ENCODE results near the gene EPB41L3. TPM values are rescaled to one million over a fixed set of nuclear protein-coding genes. Genes with fewer than 3 reads are reported as not detected.
A peak's percentile ranks its signal among the peaks of the same experiment; 100 is the strongest.

EPB41L3 gene
- total RNA-seq, 1 experiment from 2014 or later: 34.2 TPM

DNA sequence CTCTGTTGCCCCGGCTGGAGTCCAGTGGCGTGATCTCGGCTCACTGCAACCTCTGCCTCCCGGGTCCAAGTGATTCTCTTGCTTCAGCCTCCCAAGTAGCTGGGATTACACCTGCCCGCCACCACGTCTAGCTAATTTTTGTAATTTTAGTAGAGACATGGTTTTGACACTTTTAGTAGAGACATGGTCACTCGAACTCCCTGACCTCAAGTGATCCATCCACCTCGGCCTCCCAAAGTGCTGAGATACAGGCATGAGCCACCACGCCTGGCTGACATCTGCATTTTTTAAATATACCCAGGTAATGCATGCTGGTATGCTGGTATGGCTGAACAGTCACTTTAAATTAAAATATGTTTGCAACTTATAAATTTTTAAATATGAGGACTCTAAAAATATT is 91.9 kb downstream of the EPB41L3 start:
- DNase-seq (ENCODE audit: low read depth): no peak

DNA sequence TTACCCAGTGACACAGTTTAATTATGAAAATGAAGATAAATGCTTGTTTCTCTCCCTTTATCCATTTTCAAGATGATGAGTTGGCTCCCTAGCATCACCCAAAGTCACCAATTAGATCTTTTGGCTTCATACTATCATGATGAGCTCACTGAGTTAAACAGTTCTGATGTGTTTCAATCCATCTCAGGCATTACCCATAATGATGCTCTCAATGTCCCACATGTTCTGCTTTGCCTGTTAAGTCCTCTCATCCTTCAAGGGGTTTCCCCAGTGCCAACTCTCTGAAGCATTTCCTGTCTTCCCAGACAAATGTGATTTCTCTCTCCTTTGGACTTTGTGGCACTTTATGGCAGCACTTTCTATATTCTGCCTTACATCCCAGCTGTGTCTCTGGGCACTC is 92.6 kb downstream of the EPB41L3 start:
- peak; percentile 35 for DNase-seq (ENCODE audit: low read depth)

DNA sequence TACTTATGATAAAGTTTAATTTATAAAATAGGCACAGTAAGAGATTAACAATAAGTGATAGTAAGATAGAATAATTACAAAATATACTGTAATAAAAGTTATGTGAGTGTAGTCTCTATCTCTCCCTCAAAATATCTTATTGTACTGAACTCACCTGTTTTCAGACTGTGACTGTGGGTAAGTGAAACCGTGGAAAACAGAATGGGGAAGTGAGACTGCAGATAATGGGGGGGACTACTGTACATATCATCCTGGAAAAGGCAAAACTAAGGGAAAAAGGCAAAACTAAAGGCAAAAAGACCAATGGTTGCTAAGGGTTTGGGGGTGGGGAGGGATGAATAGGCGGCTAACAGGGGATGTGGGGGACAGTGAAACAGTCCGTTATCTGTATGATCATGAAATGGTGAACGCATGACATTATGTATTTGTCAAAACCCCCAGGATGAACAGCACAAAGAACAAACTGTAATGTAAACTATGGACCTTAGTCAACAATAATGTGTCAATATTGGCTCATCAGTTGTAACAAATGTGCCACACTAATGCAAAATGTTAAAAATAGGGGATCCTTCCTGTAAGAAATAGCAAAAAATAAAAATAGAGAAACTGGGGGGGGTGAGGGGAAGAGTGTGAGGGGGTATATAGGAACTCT is 93.8 kb downstream of the EPB41L3 start:
- DNase-seq (ENCODE audit: low read depth): no peak

DNA sequence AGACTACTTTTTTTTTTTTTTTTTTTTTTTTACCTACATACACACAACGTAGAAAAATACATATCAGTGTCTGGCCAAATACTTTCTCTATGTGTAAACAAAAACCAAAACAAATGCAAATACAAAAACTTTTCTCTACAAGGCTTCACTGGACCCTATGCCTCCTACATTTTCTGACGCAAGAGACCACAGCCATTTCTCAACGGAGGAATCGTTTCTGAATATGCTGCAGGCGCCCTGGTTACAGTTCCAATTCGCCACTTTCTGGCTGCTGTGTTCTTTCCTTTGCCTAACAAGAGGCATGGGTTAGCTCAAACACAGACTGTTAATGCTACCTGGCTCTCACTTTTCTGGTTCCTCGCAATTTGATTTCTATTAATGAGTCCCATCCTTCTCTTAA is 96.4 kb downstream of the EPB41L3 start:
- DNase-seq (ENCODE audit: low read depth): no peak

DNA sequence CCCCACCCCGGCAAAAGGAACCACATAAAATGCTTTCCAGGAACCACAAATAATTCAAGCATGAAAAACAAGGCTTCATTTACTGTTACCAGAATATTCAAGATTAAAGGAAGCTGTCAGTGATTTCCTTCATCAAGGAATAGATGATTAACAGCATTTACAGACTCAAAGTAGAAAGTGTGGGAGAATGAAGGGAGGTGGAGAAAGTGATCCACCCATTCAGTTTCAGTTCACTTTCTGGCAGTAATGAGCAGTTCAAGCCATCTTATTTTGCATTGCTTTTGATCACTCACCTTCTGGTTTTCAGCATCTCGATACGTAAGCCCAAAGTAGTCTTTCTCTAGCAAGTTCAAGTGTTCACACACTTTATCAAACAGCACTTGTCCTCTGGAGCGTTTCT is 99.0 kb downstream of the EPB41L3 start:
- DNase-seq (ENCODE audit: low read depth): no peak

DNA sequence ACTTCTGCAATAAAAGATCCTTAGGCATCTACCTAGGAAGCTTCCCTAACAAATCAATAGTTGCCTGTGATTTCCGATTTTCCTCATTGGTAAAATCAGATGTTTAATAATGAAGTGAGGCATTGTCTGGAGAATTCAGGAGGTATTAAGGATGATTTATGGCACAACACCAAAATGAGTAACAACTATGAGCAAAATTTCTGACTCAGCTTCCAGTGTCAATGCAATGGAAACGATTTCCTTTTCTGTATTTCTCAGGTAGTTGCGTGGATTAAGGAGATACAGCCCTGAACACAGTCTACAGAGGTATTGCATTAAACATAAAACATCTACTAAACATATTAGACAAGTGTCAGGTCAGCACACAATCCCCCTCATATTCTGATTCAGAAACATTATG is 99.5 kb downstream of the EPB41L3 start:
- no peak for DNase-seq (ENCODE audit: low read depth)

DNA sequence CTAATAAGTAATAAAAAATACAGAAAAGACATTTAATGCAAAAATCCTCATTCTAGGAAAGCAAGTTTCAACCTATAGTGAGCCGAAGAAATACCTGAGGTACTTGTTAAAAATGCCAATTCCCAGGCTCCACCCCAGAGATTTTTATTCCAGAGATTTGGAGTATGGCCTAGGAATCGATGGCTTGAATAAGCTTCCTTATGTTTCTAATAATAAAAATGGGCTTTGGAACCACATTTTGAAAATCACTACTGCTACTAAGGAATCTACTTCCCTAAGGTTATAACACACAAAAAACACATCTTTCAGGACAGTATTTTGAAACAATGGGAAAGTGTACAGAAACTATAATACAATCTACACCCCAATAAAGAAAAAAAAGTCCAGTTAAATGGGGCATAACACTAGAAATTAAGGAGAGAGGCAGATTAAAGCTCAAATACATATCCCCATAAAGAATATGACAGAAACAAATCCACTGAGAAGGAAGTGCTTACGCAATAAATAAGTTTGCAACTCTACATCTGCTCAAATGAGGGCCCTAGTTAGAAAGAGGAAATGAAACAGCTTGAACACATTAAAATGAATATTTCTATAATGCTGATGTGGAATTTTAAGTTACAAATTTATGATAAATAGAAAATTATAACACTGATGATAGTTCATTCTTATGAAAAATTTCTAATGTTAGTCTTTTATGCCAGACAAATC is 103.7 kb downstream of the EPB41L3 start:
- DNase-seq (ENCODE audit: low read depth): no peak

DNA sequence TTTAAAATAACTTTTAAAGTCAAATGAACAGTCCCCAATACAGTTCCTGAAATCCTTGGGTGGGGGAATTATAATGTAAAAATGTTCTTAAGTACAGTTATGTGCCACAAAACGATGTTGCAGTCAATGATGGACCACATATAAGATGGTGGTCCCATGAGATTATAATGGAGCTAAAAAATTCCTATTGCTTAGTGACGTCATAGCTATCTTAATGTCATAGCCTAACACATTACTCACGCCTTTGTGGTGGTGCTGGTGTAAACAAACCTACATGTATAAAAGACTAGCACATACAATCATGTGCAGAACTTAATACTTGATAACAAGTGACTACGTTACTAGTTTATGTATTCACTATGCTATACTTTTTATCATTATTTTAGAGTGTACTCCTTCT is 109.4 kb downstream of the EPB41L3 start:
- DNase-seq (ENCODE audit: low read depth): no peak

DNA sequence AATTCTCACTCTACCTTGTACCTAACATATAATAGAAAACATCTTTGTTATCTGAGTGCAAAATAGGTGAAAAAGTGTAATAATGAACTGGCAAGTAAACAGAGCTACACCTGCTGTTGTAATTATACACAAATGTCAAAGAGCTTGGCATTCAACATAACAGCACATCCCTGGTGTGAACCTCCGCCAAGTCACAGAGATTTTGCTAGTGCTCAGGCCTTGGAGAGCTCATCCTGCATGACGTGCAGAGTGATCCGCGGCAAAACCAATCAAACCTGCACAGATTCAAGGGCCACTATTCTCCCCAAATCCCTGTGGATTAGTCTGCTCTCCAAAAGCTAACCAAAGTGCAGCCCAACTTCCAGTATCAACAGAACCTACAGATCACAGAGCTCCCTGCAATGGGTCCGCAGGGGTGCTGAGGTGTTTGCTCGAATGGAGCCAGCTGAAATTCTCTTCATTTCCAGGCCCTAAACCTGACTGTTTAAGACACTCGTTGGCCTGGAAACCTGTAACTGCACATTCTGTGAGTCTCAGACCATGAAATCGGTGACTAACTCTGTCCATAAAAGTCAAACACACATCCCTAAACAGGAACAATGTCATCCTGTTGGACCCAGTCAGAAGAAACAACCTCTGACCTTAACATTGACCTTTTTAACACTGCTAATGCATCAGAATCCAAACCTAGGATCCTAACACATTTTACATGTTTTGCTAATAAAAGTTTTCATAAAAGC is 111.8 kb downstream of the EPB41L3 start:
- DNase-seq (ENCODE audit: low read depth): no peak

DNA sequence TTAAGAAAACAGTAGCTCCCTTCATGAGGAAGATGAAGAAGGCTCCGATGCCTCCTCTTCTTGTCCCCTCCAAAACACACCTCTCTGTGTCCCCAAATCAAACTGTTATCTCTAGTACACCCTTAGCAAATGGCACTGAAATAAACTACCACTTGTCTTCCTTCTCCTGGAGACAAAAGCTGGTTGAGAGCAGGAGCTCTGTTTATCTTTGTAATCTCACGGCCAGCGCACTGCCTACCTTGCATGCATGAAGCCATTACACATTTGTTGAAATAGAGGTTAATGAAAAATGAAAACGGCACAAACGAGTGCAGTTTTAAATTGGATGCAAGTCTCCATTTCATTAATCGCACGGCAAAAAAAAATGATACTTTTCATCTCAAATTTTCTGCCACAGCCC is 113.7 kb downstream of the EPB41L3 start:
- no peak for DNase-seq (ENCODE audit: low read depth)

DNA sequence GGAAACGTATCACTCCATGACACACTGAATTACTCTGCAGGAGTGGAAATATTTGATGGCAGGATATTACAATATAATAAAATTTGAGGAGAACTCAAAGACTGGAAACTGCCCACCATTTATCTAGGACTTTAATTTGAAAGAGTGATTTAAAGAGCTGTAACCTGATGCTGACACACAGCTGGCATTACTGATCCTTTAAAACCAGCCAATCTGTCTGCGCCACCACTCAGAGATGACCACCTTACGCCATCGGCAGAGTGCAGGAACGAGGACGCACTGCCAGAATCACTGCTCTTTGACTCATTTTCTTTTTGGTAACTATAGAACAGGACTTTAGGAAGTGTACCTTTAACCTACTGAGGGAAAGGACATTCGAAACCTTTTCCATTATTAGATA is 114.1 kb downstream of the EPB41L3 start:
- no peak for DNase-seq (ENCODE audit: low read depth)

DNA sequence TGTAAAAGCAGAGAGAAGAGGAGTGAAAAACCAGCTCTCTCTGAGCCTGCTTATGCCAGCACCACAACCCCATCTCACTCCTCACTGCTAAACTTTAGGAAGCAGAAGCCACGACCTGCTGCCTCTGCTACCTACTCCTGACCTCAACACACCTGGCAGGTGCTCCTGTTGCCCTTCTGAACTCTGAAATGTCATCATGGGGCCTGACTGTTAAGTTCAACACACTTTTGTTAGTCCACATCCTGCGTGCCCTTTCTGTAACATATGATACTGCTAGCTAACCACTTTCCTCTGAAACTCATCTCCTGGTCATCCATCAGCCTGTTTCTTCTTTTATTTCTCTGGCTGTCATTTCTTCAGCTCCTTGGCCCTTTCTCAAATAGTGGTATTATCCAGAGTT is 118.1 kb downstream of the EPB41L3 start:
- no peak for DNase-seq (ENCODE audit: low read depth)

DNA sequence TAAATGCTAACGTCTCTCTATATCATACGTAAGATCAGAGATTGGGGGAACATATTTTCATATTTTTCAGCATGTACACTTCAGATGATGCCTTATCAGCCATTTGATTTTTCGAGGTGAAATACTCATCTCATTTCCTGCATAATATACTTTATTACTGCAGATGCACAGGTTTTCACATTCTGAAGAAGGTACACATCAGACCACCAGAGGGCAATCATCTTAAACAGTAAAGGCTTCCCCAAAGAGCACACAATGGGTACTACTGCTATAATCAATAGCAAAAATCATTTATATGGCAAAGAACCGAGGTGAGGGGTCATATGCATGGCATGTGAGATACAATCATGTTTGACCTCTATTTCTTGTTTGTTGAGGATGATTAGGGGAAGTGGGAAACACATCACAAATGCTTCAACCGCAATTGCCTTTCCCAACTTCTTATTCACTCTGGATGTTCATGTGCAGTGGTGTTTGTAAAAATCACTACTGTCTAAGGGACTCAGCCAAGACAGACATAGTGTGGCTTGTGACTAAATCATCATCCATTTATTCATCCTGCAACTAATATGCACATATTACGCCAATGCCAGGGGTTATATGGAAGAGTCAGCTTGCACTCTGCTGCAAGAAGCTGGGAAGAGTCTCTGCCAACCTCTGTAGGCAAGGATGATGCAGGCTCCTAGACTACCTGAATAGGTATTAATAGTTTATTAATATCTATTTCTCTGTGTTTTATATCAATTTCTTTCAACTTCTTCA is 118.7 kb downstream of the EPB41L3 start:
- DNase-seq (ENCODE audit: low read depth): peak; percentile 18

DNA sequence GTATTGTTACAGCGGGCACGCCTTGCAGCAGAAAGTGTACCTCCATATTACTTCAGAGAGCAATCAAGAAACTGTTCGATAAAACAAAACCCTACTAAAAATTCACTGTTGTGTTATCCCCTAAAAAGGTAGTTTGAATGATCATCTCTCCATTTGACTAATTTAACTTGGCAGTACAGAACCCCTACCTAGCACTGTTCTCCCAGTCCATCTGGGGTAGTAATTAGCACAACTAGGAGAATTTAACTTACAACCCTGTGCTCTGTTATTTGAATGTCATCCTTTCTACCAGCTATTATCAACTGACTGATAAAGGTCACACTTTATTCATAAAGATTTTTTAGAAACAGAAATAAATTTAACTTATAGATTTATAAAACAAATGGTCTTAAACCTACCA is 121.2 kb downstream of the EPB41L3 start:
- no peak for DNase-seq (ENCODE audit: low read depth)

DNA sequence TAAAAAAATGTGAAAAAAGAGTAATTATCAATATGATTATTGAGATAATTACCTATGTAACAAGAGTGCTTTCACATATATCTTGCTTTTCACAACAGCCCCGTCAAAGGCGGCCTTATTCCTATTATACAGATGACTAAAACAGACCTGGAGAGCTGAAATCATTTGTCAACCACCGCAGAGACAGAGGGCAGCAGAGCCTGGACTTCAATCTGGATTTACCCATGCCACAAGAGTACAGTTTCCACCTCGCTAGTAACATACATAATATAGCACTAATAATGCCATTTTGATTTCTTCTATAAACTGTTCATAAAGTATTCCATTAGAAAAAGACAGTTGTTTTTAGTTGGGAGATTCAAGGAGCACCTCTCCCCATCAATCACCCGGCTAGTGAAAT is 121.8 kb downstream of the EPB41L3 start:
- no peak for DNase-seq (ENCODE audit: low read depth)

DNA sequence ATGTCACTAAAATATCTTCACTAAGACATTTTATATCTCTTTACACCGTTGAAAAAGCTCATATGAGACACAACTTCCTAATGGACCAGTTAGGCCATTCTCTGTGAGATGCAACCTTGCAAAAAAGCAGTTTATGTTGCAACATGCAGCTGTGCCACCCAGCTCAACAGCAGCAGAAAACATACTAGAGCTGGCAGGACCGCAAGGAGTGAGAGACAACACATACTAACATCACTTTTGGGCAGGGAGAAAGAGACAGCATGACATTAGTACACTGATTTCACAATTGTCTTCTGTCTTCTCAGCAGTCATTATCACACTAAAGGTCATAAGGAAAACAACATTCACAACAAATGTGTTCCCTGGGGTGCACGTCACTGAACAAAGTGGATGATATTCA is 122.9 kb downstream of the EPB41L3 start:
- no peak for DNase-seq (ENCODE audit: low read depth)

DNA sequence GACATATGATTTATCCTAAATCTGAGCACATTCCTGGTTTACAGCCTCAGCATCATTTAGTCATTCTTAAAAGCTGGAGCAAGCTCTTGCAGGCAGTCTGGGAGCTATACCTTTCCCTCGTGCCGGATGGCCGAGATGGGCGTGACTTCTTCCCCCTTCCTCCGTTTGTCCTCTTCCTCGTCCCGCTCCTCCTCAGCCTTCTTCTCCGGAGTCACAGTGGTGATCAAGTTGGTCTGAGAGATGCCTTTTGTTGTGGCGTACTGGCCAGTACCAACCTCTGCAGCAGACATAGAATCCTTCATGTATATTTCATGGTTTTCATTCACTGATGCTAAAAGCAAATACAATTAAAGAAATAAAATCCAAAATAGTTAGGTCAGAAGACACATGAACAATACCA is 124.2 kb downstream of the EPB41L3 start:
- no peak for DNase-seq (ENCODE audit: low read depth)

DNA sequence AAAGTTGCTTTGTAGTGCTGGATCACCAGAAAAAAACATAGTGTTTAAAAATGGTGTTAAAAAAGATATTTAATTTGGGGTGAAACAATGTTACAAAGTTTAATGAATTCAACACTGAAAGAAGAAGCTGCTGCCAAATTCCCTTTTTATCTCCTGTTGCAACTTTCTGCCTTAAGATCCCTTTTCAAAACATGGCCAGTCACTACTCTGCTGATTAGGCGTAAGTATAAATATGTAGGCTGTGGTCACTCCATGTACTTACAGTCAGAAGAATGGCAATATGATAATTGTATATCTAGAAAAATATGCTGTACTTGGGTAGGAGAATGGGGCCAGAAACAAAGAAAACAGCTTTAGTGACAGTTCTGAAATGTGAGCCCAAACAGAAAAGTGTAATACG is 124.8 kb downstream of the EPB41L3 start:
- DNase-seq (ENCODE audit: low read depth): no peak

DNA sequence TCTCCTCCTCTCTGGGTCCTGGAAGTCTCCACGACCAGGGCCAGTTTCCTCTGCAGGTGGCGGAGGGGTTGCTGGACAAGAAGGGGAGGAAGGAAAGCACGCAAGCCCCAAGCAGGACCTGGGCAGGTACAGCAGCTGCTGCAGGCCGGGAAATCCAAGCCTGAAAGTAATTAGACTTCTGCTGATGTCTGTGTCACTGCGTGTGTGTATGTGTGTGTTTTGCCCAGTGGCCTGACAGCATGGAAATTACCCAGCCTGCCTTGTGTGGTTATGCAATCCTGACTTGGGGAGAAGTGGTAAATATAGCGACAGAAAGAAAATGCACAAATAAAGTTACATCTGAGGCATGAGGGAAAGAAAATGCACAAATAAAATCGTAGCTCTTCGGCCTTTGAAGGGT is 126.5 kb downstream of the EPB41L3 start:
- no peak for DNase-seq (ENCODE audit: low read depth)

DNA sequence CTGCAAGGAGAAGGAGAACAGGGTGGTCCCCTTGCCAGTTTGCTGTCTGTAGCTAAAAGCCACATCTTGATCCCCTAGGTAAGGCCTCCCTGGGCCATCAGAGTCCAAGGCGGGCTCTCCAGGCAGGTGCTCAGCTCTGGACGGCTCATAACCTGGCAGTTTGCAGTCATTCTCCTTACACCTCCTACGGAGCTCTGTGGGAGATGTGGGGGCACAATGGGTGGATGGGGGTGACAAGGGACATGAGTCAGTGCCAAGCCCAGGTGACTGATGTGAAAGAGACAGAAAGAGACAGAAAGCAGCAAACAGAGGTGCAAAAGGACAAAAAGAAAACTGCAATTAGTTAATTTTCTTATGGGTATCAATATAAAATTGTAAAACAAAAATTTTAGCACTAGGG is 127.7 kb downstream of the EPB41L3 start:
- no peak for DNase-seq (ENCODE audit: low read depth)

DNA sequence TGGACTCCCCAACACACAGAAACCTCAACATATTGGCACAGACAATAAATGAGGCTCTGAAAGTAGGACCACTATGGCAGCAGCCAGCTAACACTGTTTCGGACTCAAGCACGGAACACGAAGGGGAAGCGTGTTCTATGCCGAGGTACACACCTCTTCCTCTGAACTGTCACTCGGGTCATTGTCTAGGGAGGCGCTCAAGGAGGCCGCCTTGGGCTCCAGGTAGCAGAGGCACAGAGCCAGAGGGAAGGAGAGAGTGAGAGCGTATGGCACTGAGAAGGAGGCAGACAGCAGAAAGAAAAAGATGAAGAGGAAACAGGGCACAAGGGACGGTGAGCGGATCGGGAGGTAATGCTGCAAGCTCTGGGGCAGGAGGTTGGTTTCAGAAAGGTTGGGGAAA is 128.1 kb downstream of the EPB41L3 start:
- no peak for DNase-seq (ENCODE audit: low read depth)

DNA sequence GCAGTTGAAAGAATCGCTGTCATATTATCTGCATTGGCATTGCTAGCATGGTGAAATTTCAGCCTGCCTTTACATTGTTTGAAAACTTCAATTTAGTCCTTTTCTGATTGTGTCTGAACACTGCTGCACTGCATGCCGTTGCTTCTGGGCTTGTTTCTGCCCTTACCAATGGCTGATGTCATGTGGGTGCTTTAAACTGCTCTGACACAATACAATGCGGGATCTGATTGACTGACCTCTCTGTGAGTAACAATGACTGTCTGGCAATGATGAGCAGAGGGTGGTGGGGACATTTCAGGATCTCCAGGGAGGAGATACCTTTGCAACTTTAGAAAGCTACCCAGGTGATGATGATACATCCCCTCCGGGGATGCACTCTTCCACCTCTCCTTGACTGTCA is 128.8 kb downstream of the EPB41L3 start:
- no peak for DNase-seq (ENCODE audit: low read depth)
